Peyer's patch (tissue), 4 donors: ENCODE data around the gene COBL. TPM values are rescaled to one million over a fixed set of nuclear protein-coding genes. Genes with fewer than 3 reads are reported as not detected.

Source experiments
- DNase-seq, 3 donors: peaks; one replicate each; pipeline ENCODE4 v3.0.0-alpha.2; 2017 to 2019
- H3K27ac ChIP-seq, 4 donors: fragments of 200-600 bp; sonication (generic); one replicate each; pipeline ENCODE4 v1.5.1; 2016 to 2019
- H3K27me3 ChIP-seq, 2 donors: fragments of 200-600 bp; sonication (generic); one replicate each; pipeline ENCODE4 v1.5.1; 2019
- H3K36me3 ChIP-seq, 3 donors: fragments of 200-600 bp; sonication (generic); one replicate each; pipeline ENCODE4 v1.5.1; 2016 to 2019
- H3K4me1 ChIP-seq, 4 donors: fragments of 200-600 bp; sonication (generic); one replicate each; pipeline ENCODE4 v1.5.1; 2016 to 2019
- H3K4me3 ChIP-seq, 4 donors: fragments of 200-600 bp; sonication (generic); 1 replicate in 3 of 4; 2 replicates in 1 of 4; pipeline ENCODE4 v1.5.1; 2016 to 2019; ENCODE audit warnings: mild to moderate bottlenecking in 1 of 4
- H3K9me3 ChIP-seq, 4 donors: fragments of 200-600 bp; sonication (generic); one replicate each; pipeline ENCODE4 v1.5.1; 2016 to 2019; ENCODE audit warnings: mild to moderate bottlenecking in 1 of 4
- CTCF ChIP-seq, 6 experiments: fragments of 450-650 bp in 4 of 6; fragments of 200-600 bp in 2 of 6; sonication (generic) in 1 of 6; IDR thresholded peaks; one replicate each; pipeline ENCODE4 v1.5.1; 2017 to 2019; ENCODE audit warnings: antibody characterized with exemption in 6 of 6, mild to moderate bottlenecking in 3 of 6, moderate library complexity in 1 of 6
- POLR2A ChIP-seq, 2 donors: fragments of 450-650 bp; IDR thresholded peaks; one replicate each; pipeline ENCODE4 v1.5.1; 2017; ENCODE audit warnings: antibody characterized with exemption in 2 of 2, mild to moderate bottlenecking in 2 of 2, moderate library complexity in 2 of 2
- total RNA-seq, 4 donors: library from RNA; depleted of rRNA; stranded (reverse); fragments of >200 nt; gene quantifications; one replicate each; pipeline ENCODE4 v1.1.0, GENCODE V29; 2016

COBL gene
- total RNA-seq, 4 donors from 2014 or later, result 25.6 to 129 (median 116) TPM

- TF ChIP-seq POLR2A (IDR thresholded peaks at IDR 0.05) (no peak), CTCF (IDR thresholded peaks at IDR 0.05) (no peak)
- Histone ChIP-seq H3K36me3 (peaks cover 0 to 24% (median 0%) of the 10 kb centered on the region in 3 donors), H3K4me3 (no peak overlapping the region), H3K4me1 (no peaks in the 10 kb centered on the region), H3K27ac (no peak overlapping the region), H3K9me3 (no peaks in the 10 kb centered on the region), H3K27me3 (no peaks in the 10 kb centered on the region)
- no peak for DNase-seq
These were observed 294.6 kb downstream of the COBL start for GRCh38 chr7:51021906-51022570.

- Histone ChIP-seq H3K4me1 (no peaks in the 10 kb centered on the region), H3K27me3 (no peaks in the 10 kb centered on the region), H3K9me3 (no peaks in the 10 kb centered on the region), H3K36me3 (peaks cover 0 to 13% (median 0%) of the 10 kb centered on the region in 3 donors), H3K4me3 (no peak overlapping the region), H3K27ac (no peak overlapping the region)
- no peak for DNase-seq
- TF ChIP-seq CTCF (IDR thresholded peaks at IDR 0.05) (no peak), POLR2A (IDR thresholded peaks at IDR 0.05) (no peak)
These were observed 295.7 kb downstream of the COBL start for GRCh38 chr7:51020944-51021343.

- TF ChIP-seq POLR2A (IDR thresholded peaks at IDR 0.05) (no peak), CTCF (IDR thresholded peaks at IDR 0.05) (no peak)
- Histone ChIP-seq H3K4me3 (no peak overlapping the region), H3K27me3 (no peaks in the 10 kb centered on the region), H3K27ac (no peak overlapping the region), H3K9me3 (no peaks in the 10 kb centered on the region), H3K36me3 (peaks cover 0 to 5% (median 0%) of the 10 kb centered on the region in 3 donors), H3K4me1 (no peaks in the 10 kb centered on the region)
- DNase-seq, result no peak
These were observed 296.4 kb downstream of the COBL start for GRCh38 chr7:51019891-51020870.

GRCh38 chr7:51019191-51019844, 297.3 kb downstream of the COBL start:
- no peak for TF ChIP-seq POLR2A (IDR thresholded peaks at IDR 0.05)
- TF ChIP-seq CTCF (IDR thresholded peaks at IDR 0.05), result no peak
- Histone ChIP-seq H3K4me3 (no peak overlapping the region), H3K4me1 (no peaks in the 10 kb centered on the region), H3K9me3 (no peaks in the 10 kb centered on the region), H3K27ac (no peak overlapping the region), H3K27me3 (no peaks in the 10 kb centered on the region), H3K36me3 (no peaks in the 10 kb centered on the region)
- DNase-seq, result no peak
